ENCODE measurements around the gene PRKCH.

DNA sequence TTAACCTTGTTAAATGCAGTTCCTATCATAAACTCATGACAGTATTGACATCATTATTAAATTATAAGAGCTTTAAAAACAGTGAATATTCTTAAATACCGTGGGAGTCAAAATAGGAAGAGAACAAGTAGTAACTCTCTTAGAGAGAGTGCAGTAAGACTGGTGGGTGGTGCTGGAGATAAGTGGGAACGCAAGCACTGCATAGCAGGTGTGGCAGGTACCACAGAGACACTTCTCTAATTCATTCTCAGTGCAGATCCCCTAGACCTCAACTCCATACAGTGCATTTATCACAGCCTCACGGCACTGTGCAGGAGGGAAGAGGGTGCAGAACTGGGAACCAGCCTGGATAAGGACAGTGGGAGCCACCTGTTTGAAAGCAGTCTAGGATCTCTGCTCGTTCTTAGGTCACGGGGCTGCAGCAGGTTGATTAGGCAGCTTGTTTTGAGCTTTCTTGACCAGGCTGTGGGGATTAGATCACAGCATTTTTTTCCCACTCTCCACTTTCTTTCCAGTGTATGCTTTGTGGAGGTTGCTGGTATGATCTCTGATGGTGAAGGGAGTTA, 165.6 kb downstream of the PRKCH start:
- TF ChIP-seq, protein P1, sequence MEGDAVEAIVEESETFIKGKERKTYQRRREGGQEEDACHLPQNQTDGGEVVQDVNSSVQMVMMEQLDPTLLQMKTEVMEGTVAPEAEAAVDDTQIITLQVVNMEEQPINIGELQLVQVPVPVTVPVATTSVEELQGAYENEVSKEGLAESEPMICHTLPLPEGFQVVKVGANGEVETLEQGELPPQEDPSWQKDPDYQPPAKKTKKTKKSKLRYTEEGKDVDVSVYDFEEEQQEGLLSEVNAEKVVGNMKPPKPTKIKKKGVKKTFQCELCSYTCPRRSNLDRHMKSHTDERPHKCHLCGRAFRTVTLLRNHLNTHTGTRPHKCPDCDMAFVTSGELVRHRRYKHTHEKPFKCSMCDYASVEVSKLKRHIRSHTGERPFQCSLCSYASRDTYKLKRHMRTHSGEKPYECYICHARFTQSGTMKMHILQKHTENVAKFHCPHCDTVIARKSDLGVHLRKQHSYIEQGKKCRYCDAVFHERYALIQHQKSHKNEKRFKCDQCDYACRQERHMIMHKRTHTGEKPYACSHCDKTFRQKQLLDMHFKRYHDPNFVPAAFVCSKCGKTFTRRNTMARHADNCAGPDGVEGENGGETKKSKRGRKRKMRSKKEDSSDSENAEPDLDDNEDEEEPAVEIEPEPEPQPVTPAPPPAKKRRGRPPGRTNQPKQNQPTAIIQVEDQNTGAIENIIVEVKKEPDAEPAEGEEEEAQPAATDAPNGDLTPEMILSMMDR (IDR thresholded peaks at IDR 0.05), result no peak
- TF ChIP-seq POLR2A (IDR thresholded peaks at IDR 0.05), result no peak
